DMS79 treated with DMSO at 0.1 percent for 48 hours (cell line): ENCODE data around the gene ZNF609.
"Not testable (repeated sequence)": the region's sequence is repeated elsewhere in the genome, so short reads cannot be mapped to it uniquely, and the experiment has no call there.

Source experiments
- DNase-seq: peaks from one replicate; lab custom pipeline; 2025; lab: John Stamatoyannopoulos, UW

The ZNF609 gene

GRCh38 chr15:64581408-64581761, 121.0 kb downstream of the ZNF609 start:
- DNase-seq, result no peak

GRCh38 chr15:64582202-64582601, 121.8 kb downstream of the ZNF609 start:
- DNase-seq, result no peak

GRCh38 chr15:64583519-64583918, 123.1 kb downstream of the ZNF609 start:
- DNase-seq, result no peak

GRCh38 chr15:64583983-64584382, 123.6 kb downstream of the ZNF609 start:
- DNase-seq, result no peak

GRCh38 chr15:64586259-64586870, 126.0 kb downstream of the ZNF609 start:
- no peak for DNase-seq

- no peak for DNase-seq
These were observed 126.6 kb downstream of the ZNF609 start for GRCh38 chr15:64586984-64587383.

GRCh38 chr15:64589435-64590084, 129.2 kb downstream of the ZNF609 start:
- no peak for DNase-seq

- not testable (repeated sequence) for DNase-seq
These were observed 132.5 kb downstream of the ZNF609 start for GRCh38 chr15:64592845-64593244.

- peak; percentile 84 for DNase-seq
These were observed 136.5 kb downstream of the ZNF609 start for GRCh38 chr15:64596701-64597476.

GRCh38 chr15:64597477-64597822, 137.1 kb downstream of the ZNF609 start:
- DNase-seq, result peak; percentile 81

GRCh38 chr15:64599226-64599625, 138.8 kb downstream of the ZNF609 start:
- no peak for DNase-seq

GRCh38 chr15:64599716-64600115, 139.3 kb downstream of the ZNF609 start:
- peak; percentile 10 for DNase-seq

- no peak for DNase-seq
These were observed 140.4 kb downstream of the ZNF609 start for GRCh38 chr15:64600794-64601193.

- no peak for DNase-seq
These were observed 143.9 kb downstream of the ZNF609 start for GRCh38 chr15:64604319-64604718.

- not testable (repeated sequence) for DNase-seq
These were observed 147.0 kb downstream of the ZNF609 start for GRCh38 chr15:64607416-64607815.

GRCh38 chr15:64610257-64610919, 150.0 kb downstream of the ZNF609 start:
- DNase-seq, result no peak

GRCh38 chr15:64611085-64611725, 150.8 kb downstream of the ZNF609 start:
- DNase-seq, result no peak

- no peak for DNase-seq
These were observed 154.1 kb downstream of the ZNF609 start for GRCh38 chr15:64614519-64614918.

GRCh38 chr15:64617727-64618126, 157.3 kb downstream of the ZNF609 start:
- no peak for DNase-seq

- DNase-seq, result no peak
These were observed 157.8 kb downstream of the ZNF609 start for GRCh38 chr15:64618138-64618537.

GRCh38 chr15:64618540-64618939, 158.2 kb downstream of the ZNF609 start:
- DNase-seq, result no peak
